ENCODE measurements around the gene RGS8. TPM values are rescaled to one million over a fixed set of nuclear protein-coding genes. Genes with fewer than 3 reads are reported as not detected.

Gene RGS8
- total RNA-seq, 1 donor: not detected

GRCh38 chr1:182681568-182681912 lies 2.8 kb downstream of the RGS8 start:
- no peak for DNase-seq (ENCODE audit: low read depth)
- no peak overlapping the region for H3K4me3 ChIP-seq (ENCODE audit: low read depth, low read length)
- TF ChIP-seq CTCF (IDR thresholded peaks at IDR 0.05; ENCODE audit: insufficient read depth, low read length): no peak

- no peak for DNase-seq (ENCODE audit: low read depth)
Measured at GRCh38 chr1:182680901-182681567, 3.4 kb downstream of the RGS8 start.

GRCh38 chr1:182680408-182680807 lies 4.0 kb downstream of the RGS8 start:
- H3K4me3 ChIP-seq (ENCODE audit: low read depth, low read length): no peak overlapping the region
- no peak for TF ChIP-seq CTCF (IDR thresholded peaks at IDR 0.05; ENCODE audit: insufficient read depth, low read length)

More at GRCh38 chr1:182680901-182681567, 3.4 kb downstream of the RGS8 start:
- no peak for TF ChIP-seq CTCF (IDR thresholded peaks at IDR 0.05; ENCODE audit: insufficient read depth, low read length)
- H3K4me3 ChIP-seq (ENCODE audit: low read depth, low read length): no peak overlapping the region

GRCh38 chr1:182679684-182680083 lies 4.7 kb downstream of the RGS8 start:
- no peak overlapping the region for H3K4me3 ChIP-seq (ENCODE audit: low read depth, low read length)
- DNase-seq (ENCODE audit: low read depth): peak; percentile 23
- no peak for TF ChIP-seq CTCF (IDR thresholded peaks at IDR 0.05; ENCODE audit: insufficient read depth, low read length)

More at GRCh38 chr1:182680408-182680807, 4.0 kb downstream of the RGS8 start:
- DNase-seq (ENCODE audit: low read depth): no peak

GRCh38 chr1:182677397-182678098 lies 6.8 kb downstream of the RGS8 start:
- no peak overlapping the region for H3K4me3 ChIP-seq (ENCODE audit: low read depth, low read length)
- TF ChIP-seq CTCF (IDR thresholded peaks at IDR 0.05; ENCODE audit: insufficient read depth, low read length): no peak
- no peak for DNase-seq (ENCODE audit: low read depth)

- no peak for TF ChIP-seq CTCF (IDR thresholded peaks at IDR 0.05; ENCODE audit: insufficient read depth, low read length)
- H3K4me3 ChIP-seq (ENCODE audit: low read depth, low read length): no peak overlapping the region
- DNase-seq (ENCODE audit: low read depth): no peak
Measured at GRCh38 chr1:182676274-182676673, 8.1 kb downstream of the RGS8 start.
